T-helper 2 cell treated with Interferon-gamma antibody and Interleukin-4, amounts not matched to agents 100 ng/mL and 5 ng/mL, for 36 hours (primary cell): ENCODE data around the gene OR4N2. TPM values are rescaled to one million over a fixed set of nuclear protein-coding genes. Genes with fewer than 3 reads are reported as not detected.
"Not testable (repeated sequence)": the region's sequence is repeated elsewhere in the genome, so short reads cannot be mapped to it uniquely, and the experiment has no call there.

ENCODE experiments used
- intact Hi-C: fragments of 100-400 bp; cut with micrococcal nuclease; formaldehyde crosslinking; loops from one replicate; pipeline ENCODE4 v1.15.1; 2023
- total RNA-seq: library from RNA; stranded (reverse); gene quantifications from 2 replicates; pipeline ENCODE4 v1.2.3, GENCODE V29; 2022

The OR4N2 gene
- total RNA-seq, 1 donor from 2014 or later: not detected

DNA sequence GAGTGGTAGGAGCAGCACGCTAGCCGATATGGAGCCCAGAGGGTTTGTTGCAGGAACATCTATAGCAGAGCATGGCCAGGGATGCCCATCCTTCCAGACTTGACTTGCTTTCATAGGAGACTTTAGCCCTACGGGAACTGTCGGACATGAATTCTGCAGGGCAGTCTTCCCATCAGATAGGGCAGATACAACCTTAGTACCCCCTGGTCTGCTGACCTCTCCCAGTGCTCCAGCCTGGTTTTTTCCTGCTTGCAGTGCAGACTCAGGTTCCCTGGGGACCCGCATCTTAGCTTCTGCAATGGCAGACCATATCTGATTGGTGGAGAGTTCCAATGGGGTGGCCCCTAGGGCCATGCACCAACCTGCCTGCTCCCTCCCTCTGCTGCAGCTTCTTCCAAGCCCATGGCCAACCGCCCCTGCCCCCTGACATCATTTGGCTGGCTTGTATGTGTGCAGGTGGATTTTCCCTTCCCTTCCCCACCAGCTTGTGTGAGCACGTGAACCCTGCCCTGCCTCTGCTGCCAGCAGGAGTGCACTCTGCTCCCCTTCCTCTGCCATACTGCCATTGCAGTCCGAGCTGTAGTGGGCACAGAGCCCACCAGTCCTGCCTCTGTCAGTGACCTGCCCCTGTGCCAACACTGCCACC, 30.8 kb downstream of the OR4N2 start:
- intact Hi-C loops: not testable (repeated sequence)

DNA sequence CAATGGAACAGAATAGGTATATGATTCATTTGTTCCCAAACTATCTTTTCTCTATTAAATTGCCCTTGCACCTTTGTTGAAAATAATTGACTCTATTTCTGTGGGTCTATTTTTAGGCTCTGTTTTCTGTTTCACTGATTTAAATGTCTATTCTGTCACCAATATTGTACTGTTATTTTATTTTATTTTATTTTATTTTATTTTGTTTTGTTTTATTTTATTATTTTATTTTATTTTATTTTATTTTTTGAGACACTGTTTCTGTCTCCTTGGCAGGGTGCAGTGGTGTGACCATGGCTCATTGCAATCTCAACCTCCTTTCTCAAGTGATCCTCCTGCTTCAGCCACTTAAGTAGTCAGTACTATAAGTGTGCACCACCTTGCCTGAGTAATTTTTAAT, 34.9 kb downstream of the OR4N2 start:
- intact Hi-C loops: no loop called here

DNA sequence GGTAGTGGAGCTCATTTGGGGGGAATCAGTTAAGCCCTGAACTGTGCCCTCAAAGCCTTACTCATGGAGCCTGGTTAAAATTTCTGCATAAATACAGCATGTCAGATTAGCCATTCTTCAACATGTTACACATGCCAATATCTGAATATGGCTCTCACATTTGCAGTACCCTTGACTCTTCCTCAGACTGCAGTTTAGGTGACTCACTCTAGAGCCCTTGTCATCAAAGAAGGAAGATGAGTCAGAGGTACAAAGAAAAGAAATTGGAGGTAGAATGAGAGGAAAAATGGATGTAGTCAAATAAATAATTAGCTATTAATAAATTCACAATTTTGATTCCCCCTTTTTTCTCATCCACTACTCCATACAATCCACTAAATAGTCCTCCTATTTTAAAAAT, 47.8 kb downstream of the OR4N2 start:
- intact Hi-C loops: no loop called here

DNA sequence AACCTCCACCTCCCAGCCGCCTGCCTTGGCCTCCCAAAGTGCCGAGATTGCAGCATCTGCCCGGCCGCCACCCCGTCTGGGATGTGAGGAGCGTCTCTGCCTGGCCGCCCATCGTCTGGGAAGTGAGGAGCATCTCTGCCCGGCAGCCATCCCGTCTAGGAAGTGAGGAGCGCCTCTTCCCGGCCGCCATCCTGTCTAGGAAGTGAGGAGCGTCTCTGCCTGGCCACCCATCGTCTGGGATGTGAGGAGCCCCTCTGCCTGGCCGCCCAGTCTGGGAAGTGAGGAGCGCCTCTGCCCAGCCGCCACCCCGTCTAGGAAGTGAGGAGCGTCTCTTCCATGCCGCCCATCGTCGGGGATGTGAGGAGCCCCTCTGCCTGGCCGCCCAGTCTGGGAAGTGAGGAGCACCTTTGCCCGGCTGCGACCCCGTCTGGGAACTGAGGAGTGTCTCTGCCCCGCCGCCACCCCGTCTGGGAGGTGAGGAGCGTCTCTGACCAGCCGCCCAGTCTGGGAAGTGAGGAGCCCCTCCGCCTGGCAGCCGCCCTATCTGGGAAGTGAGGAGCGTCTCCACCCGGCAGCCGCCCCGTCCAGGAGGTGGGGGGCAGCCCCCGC, 62.6 kb downstream of the OR4N2 start:
- intact Hi-C loops: not testable (repeated sequence)

DNA sequence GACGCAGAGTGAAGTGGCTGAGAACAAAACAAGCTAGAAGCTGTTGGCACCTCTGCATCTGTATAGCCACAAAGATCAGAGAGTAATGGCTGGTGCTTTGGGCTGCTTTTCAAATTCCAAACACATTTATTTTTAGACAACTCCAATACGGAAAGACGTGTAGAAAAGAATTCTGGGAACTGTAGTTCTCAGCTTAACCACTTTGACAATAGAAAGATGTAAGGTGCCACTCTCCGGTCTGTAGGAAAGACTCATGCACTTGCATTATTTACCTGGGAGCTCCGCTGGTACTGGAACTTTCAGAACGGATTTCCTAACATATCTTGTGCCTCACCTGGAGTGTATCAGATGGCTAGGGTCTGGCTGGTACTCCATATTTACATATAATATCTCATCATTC, 69.6 kb downstream of the OR4N2 start:
- intact Hi-C loops: no loop called here

DNA sequence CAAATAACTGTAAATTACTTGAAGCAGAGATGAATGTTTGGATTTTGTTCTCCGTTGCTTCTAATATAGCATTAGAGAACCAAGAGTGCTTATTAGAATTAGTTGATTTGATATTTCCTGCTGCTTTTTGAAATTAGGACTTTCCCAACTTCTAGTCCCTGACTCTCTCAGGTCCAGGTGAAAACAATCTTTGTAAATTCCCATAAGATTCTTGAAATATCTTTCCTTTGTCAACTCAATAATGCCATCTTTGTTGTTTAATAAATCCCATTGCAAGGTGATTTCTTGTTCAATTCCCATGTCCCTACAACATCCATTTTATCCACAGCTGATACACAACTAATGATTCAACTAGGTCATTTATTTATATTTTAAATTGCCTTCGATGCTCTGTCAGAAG, 71.3 kb downstream of the OR4N2 start, which contains the start of gene OR4K2:
Gene OR4K2 (plus strand): TSS at position 301 of the 400 bp plus-strand sequence. CDS start 1,126 bp downstream, outside the sequence.
- intact Hi-C loops: no loop called here

DNA sequence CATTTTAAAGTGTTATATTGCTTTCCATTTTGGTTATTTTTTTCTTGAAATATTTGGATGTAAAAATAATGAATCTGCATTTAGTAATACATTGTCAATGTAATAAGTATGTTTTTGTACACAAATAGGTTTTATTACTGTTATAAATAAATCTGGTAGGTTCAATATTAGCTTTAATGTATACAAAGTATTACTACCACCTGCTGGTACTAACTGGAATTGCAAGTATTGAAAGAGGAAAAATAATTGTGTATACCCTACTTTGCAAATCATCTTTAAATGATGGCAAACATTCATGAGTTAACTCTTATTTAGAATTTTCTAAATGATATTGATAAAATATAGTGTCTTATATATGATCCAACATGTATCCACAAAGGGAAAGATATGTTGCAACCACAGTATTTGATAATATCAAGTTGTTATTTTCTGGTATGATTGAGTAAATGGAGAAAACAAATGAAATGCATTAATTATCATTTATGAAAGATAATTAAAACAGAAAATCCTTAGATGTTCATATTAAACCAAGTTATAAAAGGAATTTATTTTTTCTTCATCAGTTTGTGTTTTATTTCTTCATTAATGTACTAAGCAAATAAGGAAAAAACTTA, 74.6 kb downstream of the OR4N2 start:
- intact Hi-C loops: no loop called here

Other genes starting within 250 kb of the OR4N2 start
- gene OR11H2, start 89.9 kb upstream of the OR4N2 start, total RNA-seq: not detected in 2 replicates
- not detected in 2 replicates for gene OR4Q3, start 60.2 kb upstream of the OR4N2 start, total RNA-seq
- not detected in 2 replicates for gene OR4M1, start 30.3 kb upstream of the OR4N2 start, total RNA-seq
- not detected in 2 replicates for gene OR4K2, start 71.4 kb downstream of the OR4N2 start, total RNA-seq
- gene OR4K5, start 116.8 kb downstream of the OR4N2 start, total RNA-seq: not detected in 2 replicates
- not detected in 2 replicates for gene OR4K1, start 127.1 kb downstream of the OR4N2 start, total RNA-seq
- gene OR4K15, start 171.8 kb downstream of the OR4N2 start, total RNA-seq: not detected in 2 replicates
- not detected in 2 replicates for gene OR4Q2, start 198.4 kb downstream of the OR4N2 start, total RNA-seq
- not detected in 2 replicates for gene OR4K14, start 215.5 kb downstream of the OR4N2 start, total RNA-seq
- gene OR4K13, start 232.3 kb downstream of the OR4N2 start, total RNA-seq: not detected in 2 replicates